ENCODE data around the gene FBXW12. TPM values are rescaled to one million over a fixed set of nuclear protein-coding genes. Genes with fewer than 3 reads are reported as not detected.

FBXW12 gene
- total and polyA plus RNA-seq, 2 of the 8 experiments (the other 6 are each of a cell fraction or from before 2014, with no cell fraction given) = 0.35 to 0.85 TPM

DNA sequence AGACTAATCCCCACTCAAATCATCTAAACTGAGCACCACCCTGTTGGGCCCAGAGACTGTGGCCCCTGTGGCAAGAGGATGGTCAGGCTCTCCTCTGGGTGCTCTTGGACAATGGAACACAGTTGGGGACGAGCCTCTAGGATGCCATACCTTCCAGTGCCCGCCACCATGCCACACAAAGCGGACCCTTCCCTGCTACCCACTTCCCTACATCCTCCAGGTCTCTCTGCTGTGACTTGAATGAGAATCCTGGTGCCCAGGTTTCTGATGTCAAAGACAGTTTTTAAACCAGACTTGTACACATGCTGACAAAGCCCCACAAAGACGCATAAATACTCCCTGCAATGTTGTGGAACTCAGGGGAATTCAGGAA is 63.2 kb downstream of the FBXW12 start (continued):
- TF ChIP-seq, protein P1, sequence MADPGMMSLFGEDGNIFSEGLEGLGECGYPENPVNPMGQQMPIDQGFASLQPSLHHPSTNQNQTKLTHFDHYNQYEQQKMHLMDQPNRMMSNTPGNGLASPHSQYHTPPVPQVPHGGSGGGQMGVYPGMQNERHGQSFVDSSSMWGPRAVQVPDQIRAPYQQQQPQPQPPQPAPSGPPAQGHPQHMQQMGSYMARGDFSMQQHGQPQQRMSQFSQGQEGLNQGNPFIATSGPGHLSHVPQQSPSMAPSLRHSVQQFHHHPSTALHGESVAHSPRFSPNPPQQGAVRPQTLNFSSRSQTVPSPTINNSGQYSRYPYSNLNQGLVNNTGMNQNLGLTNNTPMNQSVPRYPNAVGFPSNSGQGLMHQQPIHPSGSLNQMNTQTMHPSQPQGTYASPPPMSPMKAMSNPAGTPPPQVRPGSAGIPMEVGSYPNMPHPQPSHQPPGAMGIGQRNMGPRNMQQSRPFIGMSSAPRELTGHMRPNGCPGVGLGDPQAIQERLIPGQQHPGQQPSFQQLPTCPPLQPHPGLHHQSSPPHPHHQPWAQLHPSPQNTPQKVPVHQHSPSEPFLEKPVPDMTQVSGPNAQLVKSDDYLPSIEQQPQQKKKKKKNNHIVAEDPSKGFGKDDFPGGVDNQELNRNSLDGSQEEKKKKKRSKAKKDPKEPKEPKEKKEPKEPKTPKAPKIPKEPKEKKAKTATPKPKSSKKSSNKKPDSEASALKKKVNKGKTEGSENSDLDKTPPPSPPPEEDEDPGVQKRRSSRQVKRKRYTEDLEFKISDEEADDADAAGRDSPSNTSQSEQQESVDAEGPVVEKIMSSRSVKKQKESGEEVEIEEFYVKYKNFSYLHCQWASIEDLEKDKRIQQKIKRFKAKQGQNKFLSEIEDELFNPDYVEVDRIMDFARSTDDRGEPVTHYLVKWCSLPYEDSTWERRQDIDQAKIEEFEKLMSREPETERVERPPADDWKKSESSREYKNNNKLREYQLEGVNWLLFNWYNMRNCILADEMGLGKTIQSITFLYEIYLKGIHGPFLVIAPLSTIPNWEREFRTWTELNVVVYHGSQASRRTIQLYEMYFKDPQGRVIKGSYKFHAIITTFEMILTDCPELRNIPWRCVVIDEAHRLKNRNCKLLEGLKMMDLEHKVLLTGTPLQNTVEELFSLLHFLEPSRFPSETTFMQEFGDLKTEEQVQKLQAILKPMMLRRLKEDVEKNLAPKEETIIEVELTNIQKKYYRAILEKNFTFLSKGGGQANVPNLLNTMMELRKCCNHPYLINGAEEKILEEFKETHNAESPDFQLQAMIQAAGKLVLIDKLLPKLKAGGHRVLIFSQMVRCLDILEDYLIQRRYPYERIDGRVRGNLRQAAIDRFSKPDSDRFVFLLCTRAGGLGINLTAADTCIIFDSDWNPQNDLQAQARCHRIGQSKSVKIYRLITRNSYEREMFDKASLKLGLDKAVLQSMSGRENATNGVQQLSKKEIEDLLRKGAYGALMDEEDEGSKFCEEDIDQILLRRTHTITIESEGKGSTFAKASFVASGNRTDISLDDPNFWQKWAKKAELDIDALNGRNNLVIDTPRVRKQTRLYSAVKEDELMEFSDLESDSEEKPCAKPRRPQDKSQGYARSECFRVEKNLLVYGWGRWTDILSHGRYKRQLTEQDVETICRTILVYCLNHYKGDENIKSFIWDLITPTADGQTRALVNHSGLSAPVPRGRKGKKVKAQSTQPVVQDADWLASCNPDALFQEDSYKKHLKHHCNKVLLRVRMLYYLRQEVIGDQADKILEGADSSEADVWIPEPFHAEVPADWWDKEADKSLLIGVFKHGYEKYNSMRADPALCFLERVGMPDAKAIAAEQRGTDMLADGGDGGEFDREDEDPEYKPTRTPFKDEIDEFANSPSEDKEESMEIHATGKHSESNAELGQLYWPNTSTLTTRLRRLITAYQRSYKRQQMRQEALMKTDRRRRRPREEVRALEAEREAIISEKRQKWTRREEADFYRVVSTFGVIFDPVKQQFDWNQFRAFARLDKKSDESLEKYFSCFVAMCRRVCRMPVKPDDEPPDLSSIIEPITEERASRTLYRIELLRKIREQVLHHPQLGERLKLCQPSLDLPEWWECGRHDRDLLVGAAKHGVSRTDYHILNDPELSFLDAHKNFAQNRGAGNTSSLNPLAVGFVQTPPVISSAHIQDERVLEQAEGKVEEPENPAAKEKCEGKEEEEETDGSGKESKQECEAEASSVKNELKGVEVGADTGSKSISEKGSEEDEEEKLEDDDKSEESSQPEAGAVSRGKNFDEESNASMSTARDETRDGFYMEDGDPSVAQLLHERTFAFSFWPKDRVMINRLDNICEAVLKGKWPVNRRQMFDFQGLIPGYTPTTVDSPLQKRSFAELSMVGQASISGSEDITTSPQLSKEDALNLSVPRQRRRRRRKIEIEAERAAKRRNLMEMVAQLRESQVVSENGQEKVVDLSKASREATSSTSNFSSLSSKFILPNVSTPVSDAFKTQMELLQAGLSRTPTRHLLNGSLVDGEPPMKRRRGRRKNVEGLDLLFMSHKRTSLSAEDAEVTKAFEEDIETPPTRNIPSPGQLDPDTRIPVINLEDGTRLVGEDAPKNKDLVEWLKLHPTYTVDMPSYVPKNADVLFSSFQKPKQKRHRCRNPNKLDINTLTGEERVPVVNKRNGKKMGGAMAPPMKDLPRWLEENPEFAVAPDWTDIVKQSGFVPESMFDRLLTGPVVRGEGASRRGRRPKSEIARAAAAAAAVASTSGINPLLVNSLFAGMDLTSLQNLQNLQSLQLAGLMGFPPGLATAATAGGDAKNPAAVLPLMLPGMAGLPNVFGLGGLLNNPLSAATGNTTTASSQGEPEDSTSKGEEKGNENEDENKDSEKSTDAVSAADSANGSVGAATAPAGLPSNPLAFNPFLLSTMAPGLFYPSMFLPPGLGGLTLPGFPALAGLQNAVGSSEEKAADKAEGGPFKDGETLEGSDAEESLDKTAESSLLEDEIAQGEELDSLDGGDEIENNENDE (IDR thresholded peaks at IDR 0.05; ENCODE audit: insufficient replicate concordance, low read length) = no peak
- TF ChIP-seq CBX8 (IDR thresholded peaks at IDR 0.05; ENCODE audit: borderline replicate concordance, low read depth, low read length) (no peak), TAF7 (optimal IDR thresholded peaks at IDR 0.05; ENCODE audit: borderline replicate concordance, low read depth, low read length) (no peak), RBBP5 (IDR thresholded peaks at IDR 0.05; ENCODE audit: borderline replicate concordance, low read depth, low read length) (no peak), SIX5 (IDR thresholded peaks at IDR 0.05; ENCODE audit: low read depth, low read length) (no peak), SAP30 (IDR thresholded peaks at IDR 0.05; ENCODE audit: insufficient read depth, insufficient replicate concordance, low read length) (no peak), TAF1 (IDR thresholded peaks at IDR 0.05; ENCODE audit: low read depth, low read length) (no peak), SUZ12 (IDR thresholded peaks at IDR 0.05; ENCODE audit: low read length) (no peak), RAD21 (IDR thresholded peaks at IDR 0.05 in 1 of 2, conservative IDR thresholded peaks at IDR 0.05 in 1 of 2; ENCODE audit: low read depth in 2 of 2, low read length in 2 of 2) (no peak), KDM5A (IDR thresholded peaks at IDR 0.05; ENCODE audit: low read length) (no peak)

Data from H1 (cell line).